Esophagus squamous epithelium (tissue), 4 donors: ENCODE data around the gene PSMD13.

Experiments
- POLR2A ChIP-seq, 4 donors: fragments of 450-650 bp; IDR thresholded peaks; one replicate each; pipeline ENCODE4 v1.6.1; 2017; ENCODE audit warnings: antibody characterized with exemption in 4 of 4, mild to moderate bottlenecking in 4 of 4, moderate library complexity in 3 of 4
- TF ChIP-seq, protein P1 (sequence below), 6 experiments: fragments of 450-650 bp in 4 of 6; fragments of 200-600 bp in 2 of 6; sonication (generic) in 2 of 6; IDR thresholded peaks; one replicate each; pipeline ENCODE4 v1.5.1; 2016 to 2019; ENCODE audit warnings: antibody characterized with exemption in 6 of 6, mild to moderate bottlenecking in 4 of 6, moderate library complexity in 4 of 6

DNA sequence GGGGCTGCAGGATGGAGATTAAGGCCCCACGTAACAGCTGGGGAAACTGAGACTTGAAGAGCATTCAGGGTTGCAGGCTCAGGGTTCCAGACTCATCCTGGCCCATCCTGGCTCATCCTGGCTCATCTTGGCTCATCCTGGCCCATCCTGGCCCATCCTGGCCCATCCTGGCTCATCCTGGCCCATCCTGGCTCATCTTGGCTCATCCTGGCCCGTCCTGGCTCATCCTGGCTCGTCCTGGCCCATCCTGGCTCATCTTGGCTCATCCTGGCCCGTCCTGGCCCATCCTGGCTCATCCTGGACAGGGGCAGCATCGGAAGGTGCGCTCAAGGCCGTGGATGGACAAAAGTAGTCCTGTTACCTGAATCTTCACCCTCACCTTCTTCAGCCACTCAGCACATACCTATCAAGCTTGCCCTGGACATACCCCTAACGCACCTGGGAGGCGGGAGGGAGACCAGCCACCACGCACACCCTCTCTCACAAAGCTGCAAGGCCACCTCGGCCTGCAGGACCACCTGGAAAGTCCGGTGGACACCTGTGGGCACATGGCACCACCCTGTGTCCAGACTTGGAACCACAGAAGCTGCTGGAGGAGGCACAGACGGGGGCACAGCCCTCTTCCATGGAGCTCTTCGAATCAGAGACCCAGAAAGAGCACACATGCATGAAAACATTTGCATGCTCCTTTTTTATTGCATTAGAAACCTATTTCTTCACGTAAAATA is 21.2 kb downstream of the PSMD13 start:
- TF ChIP-seq, protein P1, sequence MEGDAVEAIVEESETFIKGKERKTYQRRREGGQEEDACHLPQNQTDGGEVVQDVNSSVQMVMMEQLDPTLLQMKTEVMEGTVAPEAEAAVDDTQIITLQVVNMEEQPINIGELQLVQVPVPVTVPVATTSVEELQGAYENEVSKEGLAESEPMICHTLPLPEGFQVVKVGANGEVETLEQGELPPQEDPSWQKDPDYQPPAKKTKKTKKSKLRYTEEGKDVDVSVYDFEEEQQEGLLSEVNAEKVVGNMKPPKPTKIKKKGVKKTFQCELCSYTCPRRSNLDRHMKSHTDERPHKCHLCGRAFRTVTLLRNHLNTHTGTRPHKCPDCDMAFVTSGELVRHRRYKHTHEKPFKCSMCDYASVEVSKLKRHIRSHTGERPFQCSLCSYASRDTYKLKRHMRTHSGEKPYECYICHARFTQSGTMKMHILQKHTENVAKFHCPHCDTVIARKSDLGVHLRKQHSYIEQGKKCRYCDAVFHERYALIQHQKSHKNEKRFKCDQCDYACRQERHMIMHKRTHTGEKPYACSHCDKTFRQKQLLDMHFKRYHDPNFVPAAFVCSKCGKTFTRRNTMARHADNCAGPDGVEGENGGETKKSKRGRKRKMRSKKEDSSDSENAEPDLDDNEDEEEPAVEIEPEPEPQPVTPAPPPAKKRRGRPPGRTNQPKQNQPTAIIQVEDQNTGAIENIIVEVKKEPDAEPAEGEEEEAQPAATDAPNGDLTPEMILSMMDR (IDR thresholded peaks at IDR 0.05) = no peak
- TF ChIP-seq POLR2A (IDR thresholded peaks at IDR 0.05) = no peak
